ENCODE results near the gene HOXA13.

Gene HOXA13

DNA sequence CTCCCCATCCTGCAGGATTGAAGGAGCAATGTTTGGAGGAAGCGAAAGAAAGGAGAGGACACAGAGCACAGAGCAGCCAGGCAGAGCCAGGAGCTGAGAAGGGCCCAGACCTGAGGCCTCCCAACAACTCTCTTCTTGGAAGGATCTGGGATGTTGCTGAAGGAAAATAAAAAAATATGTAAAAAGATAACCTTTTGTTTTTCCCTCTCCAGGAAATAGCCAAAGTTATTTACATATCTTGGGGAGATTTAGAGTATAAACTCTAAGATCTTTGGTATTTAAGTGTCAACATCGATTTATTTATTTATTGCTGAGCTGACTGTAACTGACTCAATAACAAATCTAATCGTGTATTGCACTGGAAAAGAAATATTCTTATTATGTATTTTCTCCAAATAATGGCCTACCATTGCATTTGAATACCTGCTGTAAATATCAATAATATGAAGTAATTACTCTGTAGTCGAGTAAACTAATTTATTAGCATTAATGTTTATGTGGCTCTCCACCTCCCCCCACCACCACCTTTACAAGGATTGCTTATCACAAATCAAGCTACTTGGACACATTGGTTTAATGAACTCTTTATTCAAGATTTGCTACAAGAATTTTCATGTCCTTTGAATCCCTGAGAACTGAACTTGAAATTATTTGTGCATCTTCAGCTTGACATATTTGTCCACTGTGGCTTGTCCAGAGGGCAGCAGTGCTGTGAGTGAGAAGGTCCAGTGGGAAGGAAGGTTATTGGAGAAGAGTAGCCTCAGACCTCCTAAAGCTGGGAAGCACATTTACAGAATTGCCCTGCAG, 13.0 kb downstream of the HOXA13 start:
- no peak overlapping the region for H3K4me3 ChIP-seq (ENCODE audit: low read depth, low read length)
- TF ChIP-seq, protein P1, sequence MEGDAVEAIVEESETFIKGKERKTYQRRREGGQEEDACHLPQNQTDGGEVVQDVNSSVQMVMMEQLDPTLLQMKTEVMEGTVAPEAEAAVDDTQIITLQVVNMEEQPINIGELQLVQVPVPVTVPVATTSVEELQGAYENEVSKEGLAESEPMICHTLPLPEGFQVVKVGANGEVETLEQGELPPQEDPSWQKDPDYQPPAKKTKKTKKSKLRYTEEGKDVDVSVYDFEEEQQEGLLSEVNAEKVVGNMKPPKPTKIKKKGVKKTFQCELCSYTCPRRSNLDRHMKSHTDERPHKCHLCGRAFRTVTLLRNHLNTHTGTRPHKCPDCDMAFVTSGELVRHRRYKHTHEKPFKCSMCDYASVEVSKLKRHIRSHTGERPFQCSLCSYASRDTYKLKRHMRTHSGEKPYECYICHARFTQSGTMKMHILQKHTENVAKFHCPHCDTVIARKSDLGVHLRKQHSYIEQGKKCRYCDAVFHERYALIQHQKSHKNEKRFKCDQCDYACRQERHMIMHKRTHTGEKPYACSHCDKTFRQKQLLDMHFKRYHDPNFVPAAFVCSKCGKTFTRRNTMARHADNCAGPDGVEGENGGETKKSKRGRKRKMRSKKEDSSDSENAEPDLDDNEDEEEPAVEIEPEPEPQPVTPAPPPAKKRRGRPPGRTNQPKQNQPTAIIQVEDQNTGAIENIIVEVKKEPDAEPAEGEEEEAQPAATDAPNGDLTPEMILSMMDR (IDR thresholded peaks at IDR 0.05; ENCODE audit: control insufficient read depth, extremely low read depth, insufficient read depth): no peak
- no peak for DNase-seq (ENCODE audit: low read depth)

DNA sequence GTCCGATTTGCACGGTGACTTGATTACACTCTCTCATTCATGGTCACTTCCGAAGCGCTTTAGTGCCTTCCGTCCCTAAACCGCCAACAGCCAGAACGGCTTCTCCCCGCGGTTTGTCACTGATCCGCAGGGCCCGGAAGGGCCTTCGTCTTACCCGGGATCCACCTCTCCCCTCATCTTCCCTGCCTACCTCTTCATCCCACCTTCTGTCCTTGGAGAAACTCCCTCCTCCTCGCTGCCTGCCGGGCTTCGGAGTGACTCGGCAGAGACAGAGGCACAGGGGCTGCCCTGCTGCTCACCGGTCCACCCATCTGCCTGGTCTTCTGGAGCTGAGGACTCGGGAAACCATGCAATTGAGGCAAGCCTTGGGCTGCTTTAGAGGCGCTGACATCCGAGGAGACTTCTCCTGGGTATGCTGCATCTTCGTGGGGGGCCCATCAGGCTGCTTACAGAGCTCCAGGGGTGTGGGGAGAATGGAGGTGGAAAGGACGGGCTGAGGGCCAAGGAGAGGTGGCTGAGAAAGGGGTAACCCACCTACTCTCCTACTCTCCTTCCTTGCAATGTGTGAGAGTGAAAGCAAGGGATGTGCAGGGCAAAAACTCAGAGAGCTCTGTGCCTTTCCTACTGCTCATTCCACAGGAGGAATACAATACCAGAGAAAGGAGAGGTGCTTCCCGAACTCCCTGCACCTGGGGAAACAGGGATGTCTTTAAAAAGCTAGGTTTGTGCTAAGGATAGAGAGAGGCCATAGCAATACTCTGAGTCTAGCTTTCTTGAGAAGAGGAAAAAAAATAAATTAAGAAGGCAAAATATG, 13.8 kb downstream of the HOXA13 start:
- no peak overlapping the region for H3K4me3 ChIP-seq (ENCODE audit: low read depth, low read length)
- DNase-seq (ENCODE audit: low read depth): no peak
- TF ChIP-seq, protein P1 (IDR thresholded peaks at IDR 0.05; ENCODE audit: control insufficient read depth, extremely low read depth, insufficient read depth): no peak

DNA sequence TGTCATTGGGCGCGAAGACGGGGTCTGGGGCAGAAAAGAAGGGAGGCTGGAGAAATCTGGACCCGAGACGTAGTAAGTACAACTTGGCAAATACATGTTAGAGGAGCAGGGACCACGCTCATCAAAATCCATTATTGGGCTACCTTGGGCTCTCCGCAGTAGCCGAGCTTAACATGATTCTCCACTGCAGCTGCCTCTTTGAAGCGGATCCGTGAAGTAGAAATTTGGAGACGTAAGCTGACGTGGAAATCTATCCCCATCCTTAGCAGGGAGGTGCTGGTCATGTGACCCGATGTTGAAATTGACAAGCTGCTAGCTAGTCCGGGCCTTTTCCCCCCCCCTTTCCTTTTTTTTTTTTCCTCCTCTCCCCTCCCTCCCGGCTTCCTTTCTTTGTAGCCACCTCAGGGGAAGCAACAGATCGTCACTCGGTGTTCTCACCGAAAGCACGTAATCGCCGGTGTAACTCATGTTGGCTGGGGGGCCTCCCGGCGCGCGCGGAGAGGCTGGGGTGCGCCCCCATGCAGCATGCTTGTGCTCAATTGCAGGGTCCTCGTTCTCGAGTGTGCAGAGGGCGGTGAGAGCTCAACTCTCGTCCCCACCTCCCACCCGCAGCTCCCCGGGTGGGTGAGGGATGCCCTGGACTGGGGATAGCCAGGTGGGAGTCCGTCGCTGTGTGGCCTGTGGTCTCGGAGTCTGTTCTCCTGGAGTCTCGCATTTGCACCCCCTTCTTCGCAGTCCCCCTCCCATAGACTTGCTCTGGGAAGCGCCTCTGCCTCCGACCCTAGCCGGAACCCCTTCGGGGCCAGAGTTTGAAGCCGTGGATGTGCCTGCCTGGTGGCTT, 14.7 kb downstream of the HOXA13 start, which contains the start of gene HOXA11:
HOXA11 (minus strand) TSS at position 220 of the 841 bp plus-strand sequence; CDS start at position 132, 88 bp downstream.
- H3K4me3 ChIP-seq (ENCODE audit: low read depth, low read length): peak within 1 kb of the TSS; percentile 44
- TF ChIP-seq, protein P1 (IDR thresholded peaks at IDR 0.05; ENCODE audit: control insufficient read depth, extremely low read depth, insufficient read depth): no peak
- no peak for DNase-seq (ENCODE audit: low read depth)

DNA sequence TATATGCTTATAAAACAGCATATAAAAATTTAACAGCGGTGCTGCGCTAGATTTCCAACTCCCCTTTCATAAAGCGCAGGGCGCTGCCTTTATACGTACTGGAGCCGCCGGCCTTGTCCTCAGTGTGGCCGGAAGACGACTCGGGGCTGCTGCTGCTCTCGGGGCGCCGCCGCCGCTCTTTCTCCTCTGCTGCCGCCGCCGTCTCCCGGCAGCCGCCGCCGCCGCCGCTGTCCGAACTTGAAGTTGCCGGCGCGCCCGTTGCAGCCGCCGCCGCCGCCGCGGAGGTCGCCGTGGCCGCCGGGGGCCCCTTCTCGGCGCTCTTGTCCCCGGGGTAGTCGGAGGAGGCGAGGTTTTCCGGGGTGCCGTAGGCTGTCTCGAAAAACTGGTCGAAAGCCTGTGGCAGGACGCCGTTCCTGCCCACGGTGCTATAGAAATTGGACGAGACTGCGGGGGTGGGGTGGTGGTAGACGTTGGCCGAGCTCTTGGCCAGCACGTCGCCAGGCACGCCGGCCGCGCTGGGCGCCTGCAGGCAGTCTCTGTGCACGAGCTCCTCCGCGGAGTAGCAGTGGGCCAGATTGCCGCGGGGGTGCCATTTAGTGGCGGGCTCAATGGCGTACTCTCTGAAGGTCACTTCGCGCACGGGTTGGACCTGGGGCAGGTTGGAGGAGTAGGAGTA, 15.4 kb downstream of the HOXA13 start:
- peak overlapping the region; percentile 44 for H3K4me3 ChIP-seq (ENCODE audit: low read depth, low read length)
- no peak for DNase-seq (ENCODE audit: low read depth)
- TF ChIP-seq, protein P1 (IDR thresholded peaks at IDR 0.05; ENCODE audit: control insufficient read depth, extremely low read depth, insufficient read depth): no peak

DNA sequence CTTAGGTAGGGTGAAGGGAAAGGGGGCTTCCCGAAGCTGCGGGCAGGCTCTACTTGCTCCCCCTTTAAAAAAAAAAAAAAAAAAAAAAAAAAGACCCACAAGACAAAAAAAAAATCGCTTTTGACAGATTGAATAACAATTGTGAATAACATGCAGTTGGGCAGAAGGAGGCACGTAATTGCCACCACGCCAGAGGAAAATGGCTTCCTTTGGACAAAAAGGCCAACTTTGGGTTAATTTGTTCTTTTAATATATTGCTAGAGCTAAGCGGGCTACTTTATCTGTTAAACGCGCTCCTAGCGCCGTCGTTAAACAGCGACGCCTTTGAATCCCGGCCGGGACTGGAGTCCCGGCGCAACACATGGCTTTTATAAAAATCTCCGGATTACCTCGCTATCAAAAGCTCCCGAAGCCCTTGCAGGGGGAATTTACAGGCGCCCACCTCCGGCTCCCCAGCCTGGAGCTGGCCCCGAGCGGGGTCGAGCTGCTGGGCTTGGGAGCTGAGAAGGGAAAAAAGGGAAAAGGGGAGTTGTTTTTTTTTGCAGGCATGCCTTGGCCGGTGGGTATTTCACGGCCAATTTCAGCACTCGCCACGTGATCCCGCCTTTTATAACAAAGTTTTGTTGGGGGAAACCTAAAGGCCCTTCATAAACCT, 16.1 kb downstream of the HOXA13 start:
- TF ChIP-seq, protein P1 (IDR thresholded peaks at IDR 0.05; ENCODE audit: control insufficient read depth, extremely low read depth, insufficient read depth): no peak
- DNase-seq (ENCODE audit: low read depth): no peak
- H3K4me3 ChIP-seq (ENCODE audit: low read depth, low read length): peak overlapping the region; percentile 44

All from LNCaP clone FGC (cell line).